Ovary (tissue), 9 donors: Measurements from ENCODE around the gene ARHGAP22. TPM values are rescaled to one million over a fixed set of nuclear protein-coding genes. Genes with fewer than 3 reads are reported as not detected.

Experiments
- DNase-seq, 5 donors: peaks; one replicate each; pipeline ENCODE4 v3.0.0-alpha.2; 2019 to 2020
- H3K27ac ChIP-seq, 2 donors: fragments of 200-600 bp; one replicate each; pipeline versions ENCODE4 v1.5.1 to v1.8.0; 2019 to 2022
- H3K27me3 ChIP-seq: fragments of 200-600 bp; one replicate; pipeline ENCODE4 v1.8.0; 2022
- H3K36me3 ChIP-seq: fragments of 200-600 bp; sonication (generic); one replicate; pipeline ENCODE4 v1.5.1; 2019
- H3K4me1 ChIP-seq: one replicate; pipeline ENCODE4 v1.8.1; 2013; ENCODE audit warnings: mild to moderate bottlenecking, moderate library complexity; ENCODE audit not compliant: insufficient read depth
- H3K4me3 ChIP-seq: fragments of 200-600 bp; sonication (generic); one replicate; pipeline ENCODE4 v1.5.1; 2017
- H3K9me3 ChIP-seq, 2 donors: fragments of 200-600 bp in 1 of 2; sonication (generic) in 1 of 2; one replicate each; pipeline versions ENCODE4 v1.5.1 to v1.8.1; 2013 to 2019; ENCODE audit warnings: mild to moderate bottlenecking in 1 of 2, moderate library complexity in 1 of 2
- CTCF ChIP-seq, 3 donors: fragments of 450-650 bp in 2 of 3; fragments of 200-600 bp in 1 of 3; IDR thresholded peaks; one replicate each; pipeline versions ENCODE4 v1.5.1 to v1.8.0; 2016 to 2022; ENCODE audit warnings: antibody characterized with exemption in 3 of 3, mild to moderate bottlenecking in 1 of 3
- EP300 ChIP-seq: sonication (generic); formaldehyde crosslinking; IDR thresholded peaks from one replicate; pipeline ENCODE4 v1.6.1; 2017; ENCODE audit warnings: antibody characterized with exemption
- POLR2A ChIP-seq: fragments of 450-650 bp; IDR thresholded peaks from one replicate; pipeline ENCODE4 v1.6.1; 2017; ENCODE audit warnings: antibody characterized with exemption, mild to moderate bottlenecking, moderate library complexity
- WGBS, 3 donors: extraction: QIAGEN DNeasy Blood & Tissue Kit in 1 of 3; methylation state at CpG; one replicate each; pipeline versions ENCODE4 v1.1.5 to v1.1.7; 2013 to 2017; 5-methylcytosine and 5-hydroxymethylcytosine counted together
- intact Hi-C, 4 donors: fragments of 100-400 bp; cut with DNase I; formaldehyde crosslinking; loops; one replicate each; pipeline versions ENCODE4 v1.11.0 to v1.15.1; 2022 to 2023
- polyA plus RNA-seq, 2 donors: library from polyadenylated mRNA; stranded (reverse); fragments of 200-250 nt in 1 of 2; fragments of 350-450 nt in 1 of 2; fragmentation: Illumina TruSeq in 1 of 2; extraction: RNeasy Lipid Tissue Mini Kit (QIAGEN cat#74804) in 1 of 2; gene quantifications; one replicate each; pipeline ENCODE4 v1.2.3, GENCODE V29; 2013 to 2014
- total RNA-seq, 7 donors: library from RNA; depleted of rRNA in 2 of 7; stranded (reverse); fragments of >200 nt in 2 of 7; fragmentation: NEBNext Ultra II Directional in 3 of 7; extraction: Animal tissue kit (Norgen Biotek cat#: 25700) in 3 of 7; gene quantifications; one replicate each; pipeline versions ENCODE4 v1.1.0 to v1.2.4, GENCODE V29; 2016 to 2023
- donor health status: DM: no; HTN: no; CAD: no; lungs with moderate emphysema.
- donor health status: DM: no; HTN: no; CAD: no.
- donor health status: Bipolar disorder and iron deficiency.
- donor health status: DM: yes; HTN: yes; CAD: no.
- donor health status: DM: no; HTN: no; CAD: no.
- donor health status: DM: yes; HTN: yes; CAD: no.

ARHGAP22 gene
- total and polyA plus RNA-seq, 9 donors, result 3.9 to 14.3 (median 5.7) TPM

DNA sequence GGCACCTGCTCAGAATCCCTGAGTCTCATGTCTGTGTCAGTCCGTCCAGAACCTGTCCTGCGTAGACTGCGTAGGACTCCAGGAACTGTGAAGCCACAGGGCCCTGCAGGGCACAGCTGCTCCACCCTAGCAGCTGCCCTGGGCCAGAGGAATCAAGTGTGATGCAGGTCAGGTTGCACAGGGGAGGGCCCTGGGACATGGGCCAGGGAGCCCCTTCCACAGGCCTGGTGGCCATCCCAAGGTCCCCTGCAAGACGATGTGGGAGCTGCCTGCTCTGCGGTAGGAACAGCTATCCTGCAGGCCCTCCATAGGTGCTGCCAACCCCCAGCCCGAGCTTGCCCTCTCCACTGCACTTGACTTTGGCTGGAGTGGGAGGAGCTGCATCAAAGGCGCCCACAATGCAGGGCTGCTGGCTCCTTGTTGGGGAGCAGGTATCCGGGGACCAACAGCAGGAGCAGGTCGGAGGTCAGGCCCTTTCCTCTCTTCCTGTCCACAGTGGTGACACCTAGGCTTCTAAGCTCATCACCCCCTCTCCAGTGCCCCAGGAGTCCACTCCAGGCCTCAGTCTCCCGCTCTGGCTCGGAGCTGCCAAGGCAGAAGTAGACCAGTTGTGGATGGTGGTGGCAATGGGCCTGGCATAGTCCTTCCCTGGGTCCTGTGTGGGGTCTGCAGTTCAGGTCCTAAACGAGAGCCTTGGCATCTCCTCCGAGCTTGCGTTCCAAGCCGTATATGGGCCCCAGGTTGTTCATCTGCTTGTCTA, 149.3 kb downstream of the ARHGAP22 start:
- Histone ChIP-seq H3K9me3 (no peaks in the 10 kb centered on the region), H3K4me1 (peaks cover 24% of the 10 kb centered on the region), H3K4me3 (no peak overlapping the region), H3K27ac (peak overlapping the region in 1 of 2 donors; percentile 10), H3K27me3 (no peaks in the 10 kb centered on the region), H3K36me3 (no peaks in the 10 kb centered on the region)
- TF ChIP-seq EP300, result no peak
- TF ChIP-seq POLR2A, result no peak
- no peak for TF ChIP-seq CTCF (IDR thresholded peaks at IDR 0.05)
- DNase-seq, result peak in 2 of 5 donors; percentile 27 to 31
- intact Hi-C loops, result no loop called here
- WGBS, 3 donors, result 90 to 94% (median 91%) methylated on average over 14 to 15 of the region's 15 CpGs

DNA sequence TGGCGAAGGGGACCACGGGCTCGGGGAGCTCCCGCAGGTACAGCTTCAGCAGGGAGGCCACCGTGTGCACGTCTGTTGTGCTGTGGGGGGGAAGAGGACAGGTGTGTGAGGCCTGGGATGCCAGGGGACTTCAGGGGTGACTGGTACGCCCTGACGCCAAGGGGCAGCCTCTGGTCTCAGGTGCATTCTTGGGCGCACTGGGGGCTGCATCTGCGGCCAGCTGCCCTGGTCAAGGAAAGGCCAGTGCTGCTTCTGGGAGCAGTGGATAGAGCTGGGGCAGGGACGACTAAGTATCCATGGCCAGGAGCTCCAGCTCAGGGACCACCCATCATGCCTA, 149.8 kb downstream of the ARHGAP22 start:
- DNase-seq, result peak in 1 of 5 donors; percentile 24
- no peaks in the 10 kb centered on the region for H3K36me3 ChIP-seq
- intact Hi-C loops, result no loop called here
- TF ChIP-seq CTCF (IDR thresholded peaks at IDR 0.05) (no peak), POLR2A (no peak), EP300 (no peak)
- H3K4me1 ChIP-seq, result peaks cover 24% of the 10 kb centered on the region
- peak overlapping the region in 1 of 2 donors; percentile 10 for H3K27ac ChIP-seq
- no peaks in the 10 kb centered on the region for H3K9me3 ChIP-seq
- no peaks in the 10 kb centered on the region for H3K27me3 ChIP-seq
- 80 to 89% (median 84%) methylated on average over 11 of the region's 11 CpGs for WGBS, 3 donors
- no peak overlapping the region for H3K4me3 ChIP-seq

GRCh38 chr10:48454302-48455054, 150.4 kb downstream of the ARHGAP22 start:
- Histone ChIP-seq H3K4me3 (no peak overlapping the region), H3K4me1 (peaks cover 24% of the 10 kb centered on the region), H3K27me3 (no peaks in the 10 kb centered on the region), H3K9me3 (no peaks in the 10 kb centered on the region), H3K27ac (peak overlapping the region in 1 of 2 donors; percentile 10), H3K36me3 (no peaks in the 10 kb centered on the region)
- WGBS, 3 donors, result 37 to 59% (median 46%) methylated on average over 11 to 12 of the region's 12 CpGs
- intact Hi-C loops, result no loop called here
- DNase-seq, result peak in 3 of 5 donors; percentile 35 to 55 (median 36)
- no peak for TF ChIP-seq CTCF (IDR thresholded peaks at IDR 0.05)
- TF ChIP-seq EP300, result no peak
- no peak for TF ChIP-seq POLR2A

DNA sequence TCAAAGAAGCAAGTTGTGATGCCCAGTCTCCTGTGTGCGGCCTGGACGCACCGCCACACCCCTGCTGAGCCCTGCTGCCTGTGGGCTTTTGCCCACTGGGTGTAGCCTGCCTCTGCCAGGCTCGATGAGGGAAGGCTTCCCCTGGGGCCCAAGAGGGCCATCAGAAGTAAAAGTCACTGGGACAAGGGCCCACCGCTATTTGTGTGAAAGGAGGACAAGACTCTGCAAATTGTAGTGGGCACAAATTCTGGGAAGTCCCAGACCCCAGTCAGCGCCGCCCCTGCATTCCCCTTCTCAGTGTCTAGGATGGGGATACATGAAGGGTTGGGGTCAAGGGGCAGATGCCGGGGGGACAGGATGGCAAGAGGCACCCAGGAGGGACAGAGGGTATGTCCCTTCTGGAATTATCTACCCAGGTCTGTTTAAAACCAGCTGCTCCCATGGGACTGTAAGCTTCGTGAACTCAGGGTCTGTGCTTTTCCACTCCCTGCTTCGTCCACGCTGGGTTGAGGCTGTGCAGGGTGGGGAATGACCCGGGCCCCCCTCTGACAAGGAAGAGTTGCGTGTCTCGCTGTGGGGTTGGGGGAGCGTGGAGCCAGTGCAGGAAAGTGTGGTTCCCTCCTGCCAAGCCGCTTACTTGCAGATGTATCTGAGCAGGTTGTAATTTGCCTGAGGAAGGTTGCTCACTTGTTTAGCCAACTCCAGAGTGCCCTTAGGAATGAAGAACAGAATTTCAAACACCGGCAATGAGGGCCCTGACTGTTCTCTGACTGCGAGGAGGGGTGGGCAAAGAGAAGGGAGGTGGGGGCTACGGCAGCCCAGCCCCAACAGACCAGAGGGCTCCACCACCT, 151.2 kb downstream of the ARHGAP22 start:
- DNase-seq, result peak in 2 of 5 donors; percentile 18 to 25
- TF ChIP-seq POLR2A (no peak), CTCF (IDR thresholded peaks at IDR 0.05) (no peak), EP300 (no peak)
- intact Hi-C loops, result no loop called here

More for the DNA sequence above, 151.2 kb downstream of the ARHGAP22 start:
- Histone ChIP-seq H3K27me3 (no peaks in the 10 kb centered on the region), H3K9me3 (no peaks in the 10 kb centered on the region), H3K27ac (no peak overlapping the region), H3K4me1 (peaks cover 24% of the 10 kb centered on the region), H3K4me3 (no peak overlapping the region), H3K36me3 (no peaks in the 10 kb centered on the region)
- 61 to 81% (median 64%) methylated on average over 19 of the region's 19 CpGs for WGBS, 3 donors
